Right cardiac atrium (tissue), 5 donors: ENCODE measurements around the gene MATN1. TPM values are rescaled to one million over a fixed set of nuclear protein-coding genes. Genes with fewer than 3 reads are reported as not detected.
"Not testable (repeated sequence)": the region's sequence is repeated elsewhere in the genome, so short reads cannot be mapped to it uniquely, and the experiment has no call there.

Experiments
- ATAC-seq, 2 donors: fragments of 200-7000 bp; cut with Tn5 transposase; one replicate each; pipeline versions ENCODE4 v1.8.0 to v1.9.1; 2020; ENCODE audit warnings: moderate library complexity in 2 of 2, mild to moderate bottlenecking in 1 of 2
- DNase-seq, 3 donors: peaks; one replicate each; pipeline ENCODE4 v3.0.0-alpha.2; 2020
- H3K27ac ChIP-seq: one replicate; pipeline ENCODE4 v1.5.1; 2013; ENCODE audit warnings: mild to moderate bottlenecking, low read length, control low read depth, moderate library complexity
- H3K27me3 ChIP-seq: one replicate; pipeline ENCODE4 v1.6.1; 2013; ENCODE audit not compliant: control insufficient read depth, insufficient read depth
- H3K4me1 ChIP-seq: one replicate; pipeline ENCODE4 v1.6.1; 2013; ENCODE audit warnings: low read length; ENCODE audit not compliant: control insufficient read depth, insufficient read depth
- H3K4me3 ChIP-seq: one replicate; pipeline ENCODE4 v1.5.1; 2013; ENCODE audit warnings: low read length, control low read depth
- H3K9me3 ChIP-seq: one replicate; pipeline ENCODE4 v1.6.1; 2013; ENCODE audit warnings: low read length; ENCODE audit not compliant: control insufficient read depth
- WGBS: extraction: QIAGEN DNeasy Blood & Tissue Kit; methylation state at CpG from one replicate; pipeline ENCODE4 v1.1.7; 2013; 5-methylcytosine and 5-hydroxymethylcytosine counted together
- intact Hi-C, 4 donors: fragments of 100-400 bp; cut with DNase I; formaldehyde crosslinking; loops; one replicate each; pipeline versions ENCODE4 v1.11.0 to v1.14.0; 2022 to 2023
- long read RNA-seq, 4 donors: library from polyadenylated mRNA; unstranded; transcript quantifications; one replicate each; pipeline ENCODE4 v2.0.0, GENCODE V29; 2020 to 2021
- polyA plus RNA-seq: library from polyadenylated mRNA; stranded (reverse); fragments of 200-250 nt; gene quantifications from one replicate; pipeline ENCODE4 v1.2.3, GENCODE V29; 2013
- total RNA-seq, 4 donors: library from RNA; stranded (reverse); fragmentation: NEBNext Ultra II Directional; extraction: Animal tissue kit (Norgen Biotek cat#: 25700); gene quantifications; one replicate each; pipeline ENCODE4 v1.2.1, GENCODE V29; 2021
- donor health status: healthy with polysubstance abuse.
- donor health status: DM: no; HTN: yes; CAD: no.
- donor health status: DM: no; HTN: no; CAD: no.
- donor health status: DM: no; HTN: yes; CAD: no; lungs with severe emphysema.
- donor health status: DM: yes; HTN: yes; CAD: no.

The MATN1 gene
- total RNA-seq (not detected), polyA plus RNA-seq (0.07 TPM)
- long read RNA-seq, donor 1, partial matches to known transcripts: 1 of 1 reads
- long read RNA-seq, donor 1, other reads (novel, unspliced or antisense): 0 of 1 reads
- long read RNA-seq, donor 2: 0 reads
- long read RNA-seq, donor 3: 0 reads
- long read RNA-seq, donor 4: 0 reads

- ATAC-seq (no peak), DNase-seq (peak in 2 of 3 donors; percentile 33 to 39)
- intact Hi-C loops: loop anchor here in 2 of 4 donors (5.0 to 10.0 kb wide), 3 partner anchors 189 to 701 kb away; no protein-coding TSS in a partner anchor
- Histone ChIP-seq H3K9me3 (no peaks in the 10 kb centered on the region), H3K27me3 (no peaks in the 10 kb centered on the region), H3K4me3 (no peak within 1 kb of the TSS), H3K27ac (no peak within 1 kb of the TSS), H3K4me1 (no peaks in the 10 kb centered on the region)
- WGBS: 89% methylated on average over 14 of the region's 14 CpGs
These were observed at the start of gene MATN1 for GRCh38 chr1:30723331-30723755. Gene MATN1 (minus strand): TSS chr1:30723585. CDS start chr1:30723551, 34 bp downstream.

- Histone ChIP-seq H3K27me3 (no peaks in the 10 kb centered on the region), H3K4me1 (no peaks in the 10 kb centered on the region), H3K9me3 (no peaks in the 10 kb centered on the region), H3K4me3 (no peak overlapping the region), H3K27ac (no peak overlapping the region)
- DNase-seq: no peak
- no peak for ATAC-seq
- intact Hi-C loops: no loop called here
- 82% methylated on average over 6 of the region's 6 CpGs for WGBS
These were observed 47.6 kb upstream of the MATN1 start for GRCh38 chr1:30771005-30771404.

GRCh38 chr1:30770150-30770549, 46.8 kb upstream of the MATN1 start:
- ATAC-seq (peak in 1 of 2 donors; percentile 39), DNase-seq (peak in 1 of 3 donors; percentile 44)
- 87% methylated on average over 10 of the region's 10 CpGs for WGBS
- Histone ChIP-seq H3K27ac (no peak overlapping the region), H3K4me1 (no peaks in the 10 kb centered on the region), H3K4me3 (no peak overlapping the region), H3K9me3 (no peaks in the 10 kb centered on the region), H3K27me3 (no peaks in the 10 kb centered on the region)
- intact Hi-C loops: no loop called here

GRCh38 chr1:30768830-30769718, 45.7 kb upstream of the MATN1 start:
- Histone ChIP-seq H3K27ac (no peak overlapping the region), H3K4me3 (no peak overlapping the region), H3K9me3 (no peaks in the 10 kb centered on the region), H3K27me3 (no peaks in the 10 kb centered on the region), H3K4me1 (no peaks in the 10 kb centered on the region)
- DNase-seq: peak in 2 of 3 donors; percentile 20 to 63
- 67% methylated on average over 20 of the region's 20 CpGs for WGBS
- intact Hi-C loops: loop anchor here in 1 of 4 donors (5.0 kb wide), 1 partner anchor 42 kb away; no protein-coding TSS in a partner anchor
- peak; percentile 22 to 87 for ATAC-seq

GRCh38 chr1:30768159-30768829, 44.9 kb upstream of the MATN1 start:
- Histone ChIP-seq H3K9me3 (no peaks in the 10 kb centered on the region), H3K27me3 (no peaks in the 10 kb centered on the region), H3K4me3 (no peak overlapping the region), H3K4me1 (no peaks in the 10 kb centered on the region), H3K27ac (no peak overlapping the region)
- DNase-seq: peak in 2 of 3 donors; percentile 14 to 17
- intact Hi-C loops: loop anchor here in 1 of 4 donors (5.0 kb wide), 1 partner anchor 41 kb away; no protein-coding TSS in a partner anchor
- no peak for ATAC-seq
- WGBS: 78% methylated on average over 9 of the region's 9 CpGs

- WGBS: 94% methylated on average over 8 of the region's 8 CpGs
- H3K9me3 ChIP-seq, H3K4me3 ChIP-seq, ATAC-seq, H3K27me3 ChIP-seq, H3K4me1 ChIP-seq, H3K27ac ChIP-seq: not testable (repeated sequence)
- DNase-seq: peak in 1 of 3 donors; percentile 13
- intact Hi-C loops: loop anchor here in 1 of 4 donors (5.0 kb wide), 1 partner anchor 40 kb away; no protein-coding TSS in a partner anchor
These were observed 43.6 kb upstream of the MATN1 start for GRCh38 chr1:30766948-30767347.

GRCh38 chr1:30765556-30766434, 42.4 kb upstream of the MATN1 start:
- WGBS: 77% methylated on average over 15 of the region's 15 CpGs
- no peaks in the 10 kb centered on the region for H3K9me3 ChIP-seq
- ATAC-seq (no peak), DNase-seq (peak in 1 of 3 donors; percentile 29)
- H3K27me3 ChIP-seq: no peaks in the 10 kb centered on the region
- no peaks in the 10 kb centered on the region for H3K4me1 ChIP-seq
- H3K27ac ChIP-seq: no peak overlapping the region
- no peak overlapping the region for H3K4me3 ChIP-seq
- intact Hi-C loops: loop anchor here in 1 of 4 donors (5.0 kb wide), 1 partner anchor 38 kb away; no protein-coding TSS in a partner anchor

- intact Hi-C loops: loop anchor here in 1 of 4 donors (5.0 kb wide), 1 partner anchor 38 kb away; no protein-coding TSS in a partner anchor
- ATAC-seq: no peak
- DNase-seq: no peak
- Histone ChIP-seq H3K9me3 (no peaks in the 10 kb centered on the region), H3K27me3 (no peaks in the 10 kb centered on the region), H3K27ac (no peak overlapping the region), H3K4me1 (no peaks in the 10 kb centered on the region), H3K4me3 (no peak overlapping the region)
- 75% methylated on average over 18 of the region's 18 CpGs for WGBS
These were observed 41.7 kb upstream of the MATN1 start for GRCh38 chr1:30764939-30765555.

GRCh38 chr1:30764396-30764795, 41.0 kb upstream of the MATN1 start:
- Histone ChIP-seq H3K9me3 (no peaks in the 10 kb centered on the region), H3K4me1 (no peaks in the 10 kb centered on the region), H3K27me3 (no peaks in the 10 kb centered on the region), H3K27ac (no peak overlapping the region), H3K4me3 (no peak overlapping the region)
- WGBS: 94% methylated on average over 5 of the region's 5 CpGs
- DNase-seq (no peak), ATAC-seq (no peak)
- intact Hi-C loops: no loop called here
